PFSK-1 (cell line): ENCODE data around the gene ABCC1.

Experiments
- POLR2AphosphoS5 ChIP-seq: IDR thresholded peaks from 2 replicates; pipeline ENCODE4 v1.6.1; 2012; ENCODE audit warnings: low read depth, mild to moderate bottlenecking, control low read depth, low read length, moderate library complexity
- TAF1 ChIP-seq: IDR thresholded peaks from 2 replicates; pipeline ENCODE4 v1.6.1; 2012; ENCODE audit warnings: low read length, control low read depth, borderline replicate concordance; ENCODE audit not compliant: insufficient read depth

DNA sequence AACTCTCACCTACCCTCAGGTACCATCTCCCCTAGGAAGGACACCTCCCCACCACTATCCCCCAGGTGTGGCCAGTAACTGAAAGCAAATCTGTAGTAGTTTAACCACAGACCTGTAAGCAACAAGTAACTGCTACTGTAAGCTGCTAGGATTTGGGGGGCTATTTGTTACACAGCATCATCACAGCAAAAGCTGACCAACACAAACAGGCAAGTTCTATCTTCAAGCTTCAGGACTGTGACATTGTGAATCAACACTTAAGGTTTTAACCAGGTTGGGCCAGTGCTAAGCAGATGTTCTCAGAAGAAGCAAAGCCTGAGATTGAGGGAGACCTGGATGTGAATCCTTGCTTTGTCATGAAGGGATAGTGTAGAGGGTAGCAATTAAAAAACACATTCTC is 226.9 kb downstream of the ABCC1 start:
- TF ChIP-seq POLR2AphosphoS5 (no peak), TAF1 (no peak)
